ENCODE results near the gene ITSN1.
"Not testable (repeated sequence)": the region's sequence is repeated elsewhere in the genome, so short reads cannot be mapped to it uniquely, and the experiment has no call there.

The ITSN1 gene

GRCh38 chr21:33651965-33652680, 9.8 kb downstream of the ITSN1 start:
- no peak for DNase-seq

- DNase-seq, result no peak
These were observed 12.1 kb downstream of the ITSN1 start for GRCh38 chr21:33654412-33654811.

GRCh38 chr21:33655588-33656221, 13.4 kb downstream of the ITSN1 start:
- DNase-seq, result no peak

GRCh38 chr21:33657124-33657820, 15.0 kb downstream of the ITSN1 start:
- DNase-seq, result no peak

- no peak for DNase-seq
These were observed 16.7 kb downstream of the ITSN1 start for GRCh38 chr21:33658919-33659567.

GRCh38 chr21:33659568-33659949, 17.3 kb downstream of the ITSN1 start:
- no peak for DNase-seq

GRCh38 chr21:33660406-33660805, 18.1 kb downstream of the ITSN1 start:
- DNase-seq, result no peak

GRCh38 chr21:33661146-33661545, 18.8 kb downstream of the ITSN1 start:
- DNase-seq, result no peak

GRCh38 chr21:33662046-33662445, 19.7 kb downstream of the ITSN1 start:
- DNase-seq, result no peak

- no peak for DNase-seq
These were observed 20.9 kb downstream of the ITSN1 start for GRCh38 chr21:33663241-33663640.

- no peak for DNase-seq
These were observed 21.8 kb downstream of the ITSN1 start for GRCh38 chr21:33664135-33664534.

- DNase-seq, result no peak
These were observed 23.9 kb downstream of the ITSN1 start for GRCh38 chr21:33666153-33666552.

- DNase-seq, result no peak
These were observed 25.3 kb downstream of the ITSN1 start for GRCh38 chr21:33667636-33668035.

- no peak for DNase-seq
These were observed 25.9 kb downstream of the ITSN1 start for GRCh38 chr21:33668180-33668579.

GRCh38 chr21:33668620-33669019, 26.3 kb downstream of the ITSN1 start:
- DNase-seq, result no peak

- DNase-seq, result no peak
These were observed 28.0 kb downstream of the ITSN1 start for GRCh38 chr21:33670076-33670978.

- DNase-seq, result no peak
These were observed 31.2 kb downstream of the ITSN1 start for GRCh38 chr21:33673473-33673872.

GRCh38 chr21:33674226-33674625, 31.9 kb downstream of the ITSN1 start:
- no peak for DNase-seq

- DNase-seq, result not testable (repeated sequence)
These were observed 34.4 kb downstream of the ITSN1 start for GRCh38 chr21:33676666-33677065.

GRCh38 chr21:33677450-33677849, 35.1 kb downstream of the ITSN1 start:
- DNase-seq, result no peak

GRCh38 chr21:33680870-33681269, 38.6 kb downstream of the ITSN1 start:
- no peak for DNase-seq

GRCh38 chr21:33682992-33683627, 40.8 kb downstream of the ITSN1 start:
- DNase-seq, result no peak
